Activated T-helper 1 cell treated with Interleukin-2 at 50 U/mL for 16 hours (primary cell): ENCODE data around the gene TRRAP.

Experiments
- DNase-seq: peaks from one replicate; pipeline ENCODE4 v3.0.0-alpha.2; 2020; ENCODE audit warnings: low read depth

Gene TRRAP

DNA sequence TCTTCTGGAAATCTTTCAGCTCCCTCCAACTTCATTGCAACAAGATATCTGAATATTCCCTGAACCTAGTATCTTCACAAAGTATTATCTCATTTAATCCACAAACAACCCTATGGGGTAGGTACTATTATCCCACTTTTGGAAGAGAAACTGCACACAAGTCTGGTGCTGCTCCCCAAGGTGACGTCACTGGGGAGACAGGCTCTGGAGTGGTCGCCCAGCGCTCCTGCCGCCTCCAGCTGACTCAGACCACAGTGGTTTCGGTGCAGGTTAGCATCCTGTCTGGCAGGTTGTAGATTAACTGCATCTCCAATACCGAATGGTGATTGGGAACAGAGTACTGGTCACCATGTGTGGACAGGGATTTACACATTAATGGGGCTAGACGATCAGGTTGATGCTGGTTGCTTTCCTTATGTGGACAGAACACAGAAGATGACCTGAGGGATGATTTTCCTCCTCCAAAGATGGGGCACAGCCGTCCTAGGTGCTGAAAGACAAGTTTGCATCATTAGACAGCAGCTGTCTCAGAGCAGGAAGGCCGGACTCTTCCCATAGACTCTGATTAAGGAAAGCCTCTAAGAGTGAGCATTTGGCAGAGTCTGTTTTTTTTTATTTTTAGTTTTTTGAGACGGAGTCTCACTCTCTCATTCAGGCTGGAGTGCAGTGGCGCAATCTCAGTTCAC is 128.6 kb downstream of the TRRAP start:
- DNase-seq = no peak

DNA sequence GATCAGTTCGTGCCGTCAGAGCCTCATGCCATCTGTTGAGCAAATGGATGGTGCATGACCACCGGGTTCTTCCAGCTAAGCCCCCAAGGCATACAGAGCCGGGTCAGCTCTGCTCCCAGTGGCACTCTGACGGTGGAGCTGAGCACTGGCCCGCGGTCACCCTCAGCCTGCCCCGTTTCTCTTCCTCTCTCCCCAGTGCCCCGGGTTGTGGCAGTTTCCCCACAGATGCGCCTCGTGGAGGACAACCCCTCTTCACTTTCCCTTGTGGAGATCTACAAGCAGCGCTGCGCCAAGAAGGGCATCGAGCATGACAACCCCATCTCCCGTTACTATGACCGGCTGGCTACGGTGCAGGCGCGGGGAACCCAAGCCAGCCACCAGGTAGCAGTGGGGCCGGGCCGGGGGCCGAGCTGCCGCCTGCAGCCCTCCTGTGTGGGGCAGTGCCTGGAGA is 129.9 kb downstream of the TRRAP start:
- DNase-seq = no peak

DNA sequence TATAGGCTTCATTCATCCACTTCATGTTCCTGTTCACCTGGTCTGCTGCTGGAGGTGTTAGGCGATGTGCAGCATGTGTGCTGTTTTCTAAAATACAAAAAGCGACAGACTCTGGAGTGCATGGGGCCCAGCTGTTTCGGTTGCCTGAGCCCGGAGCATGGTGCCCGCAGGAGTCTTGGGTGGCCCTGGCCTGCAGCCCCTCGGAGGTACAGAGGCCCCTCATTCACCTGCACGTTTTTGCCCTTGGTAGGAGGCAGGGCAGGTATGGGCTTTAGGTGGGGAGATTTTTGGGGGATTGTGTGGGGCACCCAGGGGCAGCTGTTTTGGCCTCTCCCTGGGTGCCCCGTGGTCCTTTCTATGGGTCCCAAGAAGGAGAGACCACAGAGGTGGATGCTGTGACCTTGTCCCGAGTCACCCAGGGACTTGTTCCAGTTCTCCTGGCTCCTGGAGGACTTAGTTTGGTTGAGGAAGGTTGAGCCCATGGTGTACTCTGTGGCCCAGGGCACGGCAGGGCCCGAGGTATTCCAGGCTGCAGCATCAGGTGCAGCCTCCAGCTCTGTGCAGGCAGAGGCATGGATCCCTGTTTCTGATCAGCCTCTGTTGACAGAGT is 130.7 kb downstream of the TRRAP start:
- DNase-seq = no peak

DNA sequence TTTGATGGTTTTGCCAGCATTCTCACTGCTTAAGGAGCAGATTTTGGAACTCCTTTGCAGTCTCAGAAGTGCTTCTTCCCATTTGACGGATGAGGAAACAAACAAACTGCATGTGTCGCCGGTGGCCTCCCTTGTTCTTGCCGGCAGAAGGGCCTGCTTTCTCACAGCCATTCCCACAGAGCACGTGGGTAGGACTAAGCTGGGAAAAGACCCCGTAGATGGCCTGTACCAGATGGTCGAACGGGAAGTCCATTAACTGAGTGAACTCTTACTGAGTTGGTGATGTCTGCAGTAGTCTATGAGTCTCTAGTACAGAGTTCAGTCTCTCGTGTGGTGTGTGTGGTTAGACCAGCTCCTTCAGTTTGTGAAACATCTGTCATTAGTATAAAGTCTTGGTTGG is 131.9 kb downstream of the TRRAP start:
- no peak for DNase-seq

DNA sequence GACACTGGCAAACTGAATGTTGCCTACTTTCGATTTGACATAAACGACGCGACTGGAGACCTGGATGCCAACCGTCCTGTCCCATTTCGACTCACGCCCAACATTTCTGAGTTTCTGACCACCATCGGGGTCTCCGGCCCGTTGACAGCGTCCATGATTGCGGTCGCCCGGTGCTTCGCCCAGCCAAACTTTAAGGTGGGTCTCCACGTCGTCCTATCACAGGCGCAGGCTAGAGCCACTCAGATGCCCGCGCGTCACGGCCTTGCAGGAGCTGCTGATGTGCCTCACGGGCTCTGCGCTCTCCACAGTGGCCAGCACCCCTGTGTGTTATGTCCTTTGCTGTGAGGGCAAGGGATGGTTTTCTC is 133.0 kb downstream of the TRRAP start:
- no peak for DNase-seq

DNA sequence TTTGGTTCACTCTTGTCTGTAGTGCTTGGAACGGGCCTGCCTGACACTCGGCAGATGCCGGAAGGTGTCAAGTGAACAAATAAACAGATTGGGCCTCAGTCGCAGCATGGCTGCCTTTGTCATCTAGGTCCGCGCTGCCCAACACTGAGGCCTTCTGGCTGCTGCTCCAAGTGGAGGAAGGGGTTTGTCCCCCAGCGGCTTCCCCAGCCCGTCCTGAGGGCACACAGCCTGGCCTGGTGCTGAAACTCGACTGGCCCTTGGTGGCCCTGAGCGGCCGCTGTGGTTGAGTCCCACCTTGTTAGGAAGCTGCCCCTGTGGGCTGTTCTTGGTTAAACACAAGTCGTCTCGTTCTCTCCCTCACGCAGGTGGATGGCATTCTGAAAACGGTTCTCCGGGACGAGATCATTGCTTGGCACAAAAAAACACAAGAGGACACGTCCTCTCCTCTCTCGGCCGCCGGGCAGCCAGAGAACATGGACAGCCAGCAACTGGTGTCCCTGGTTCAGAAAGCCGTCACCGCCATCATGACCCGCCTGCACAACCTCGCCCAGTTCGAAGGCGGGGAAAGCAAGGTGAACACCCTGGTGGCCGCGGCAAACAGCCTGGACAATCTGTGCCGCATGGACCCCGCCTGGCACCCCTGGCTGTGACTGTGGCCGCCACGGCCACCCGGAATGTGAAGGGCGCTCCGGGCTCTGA is 133.5 kb downstream of the TRRAP start:
- no peak for DNase-seq

DNA sequence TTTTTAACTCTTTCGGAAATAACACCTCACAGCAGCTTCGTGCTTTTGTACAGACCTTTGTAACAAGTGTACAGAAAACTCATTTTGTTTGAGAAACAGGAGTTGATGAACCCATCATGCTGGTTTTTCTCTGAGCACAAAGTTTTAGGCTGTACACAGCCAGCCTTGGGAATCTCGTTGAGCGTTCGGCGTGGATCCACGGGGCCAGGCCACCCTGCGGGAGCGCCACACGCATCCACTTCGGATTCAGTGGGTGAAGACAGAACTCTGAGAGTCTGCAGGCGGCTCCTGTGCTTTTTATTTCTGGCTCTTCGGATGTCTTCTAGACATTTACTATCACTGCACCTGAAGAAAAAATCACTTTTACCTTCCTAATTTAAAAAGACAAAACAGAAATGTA is 134.4 kb downstream of the TRRAP start:
- no peak for DNase-seq

DNA sequence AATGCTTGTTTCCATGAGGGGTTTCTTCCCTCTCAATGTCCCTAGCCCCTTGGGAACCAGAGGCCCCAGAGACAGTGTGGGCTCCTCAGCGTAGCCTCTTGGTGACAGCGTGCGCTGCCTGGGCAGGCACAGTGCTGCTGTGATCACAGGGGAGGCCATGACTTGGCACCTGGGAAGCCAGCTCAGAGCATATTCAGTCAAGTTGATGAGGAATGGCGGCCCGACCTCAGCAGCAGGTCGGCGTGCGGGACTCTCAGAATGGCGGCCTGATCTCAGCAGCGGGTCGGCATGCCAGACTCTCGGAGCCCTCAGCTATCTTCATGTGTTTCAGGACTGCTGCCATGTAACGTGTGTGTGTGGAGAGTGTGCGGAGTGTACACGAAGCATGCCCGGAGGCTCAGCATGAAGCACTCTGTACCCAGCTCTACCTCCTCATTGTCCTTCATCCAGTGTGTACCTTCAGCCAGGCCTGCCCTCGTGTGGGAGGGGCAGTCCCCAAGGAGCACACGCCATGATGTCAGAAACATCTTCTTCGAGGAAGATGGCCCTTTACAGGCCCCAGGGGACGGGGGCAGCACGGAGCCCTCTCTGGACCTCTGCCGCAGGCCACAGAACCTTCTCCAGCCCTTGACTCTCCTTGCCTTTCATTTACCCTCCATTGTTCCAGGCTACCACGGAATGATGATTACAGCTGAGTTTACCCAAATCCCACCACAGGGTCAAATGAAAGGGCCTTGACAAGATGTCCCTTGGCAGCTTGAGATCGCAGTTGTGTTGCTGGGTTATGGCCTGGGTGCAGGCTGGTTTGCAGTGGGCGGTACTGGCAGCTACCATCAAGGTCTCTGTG is 135.2 kb downstream of the TRRAP start:
- DNase-seq = no peak

DNA sequence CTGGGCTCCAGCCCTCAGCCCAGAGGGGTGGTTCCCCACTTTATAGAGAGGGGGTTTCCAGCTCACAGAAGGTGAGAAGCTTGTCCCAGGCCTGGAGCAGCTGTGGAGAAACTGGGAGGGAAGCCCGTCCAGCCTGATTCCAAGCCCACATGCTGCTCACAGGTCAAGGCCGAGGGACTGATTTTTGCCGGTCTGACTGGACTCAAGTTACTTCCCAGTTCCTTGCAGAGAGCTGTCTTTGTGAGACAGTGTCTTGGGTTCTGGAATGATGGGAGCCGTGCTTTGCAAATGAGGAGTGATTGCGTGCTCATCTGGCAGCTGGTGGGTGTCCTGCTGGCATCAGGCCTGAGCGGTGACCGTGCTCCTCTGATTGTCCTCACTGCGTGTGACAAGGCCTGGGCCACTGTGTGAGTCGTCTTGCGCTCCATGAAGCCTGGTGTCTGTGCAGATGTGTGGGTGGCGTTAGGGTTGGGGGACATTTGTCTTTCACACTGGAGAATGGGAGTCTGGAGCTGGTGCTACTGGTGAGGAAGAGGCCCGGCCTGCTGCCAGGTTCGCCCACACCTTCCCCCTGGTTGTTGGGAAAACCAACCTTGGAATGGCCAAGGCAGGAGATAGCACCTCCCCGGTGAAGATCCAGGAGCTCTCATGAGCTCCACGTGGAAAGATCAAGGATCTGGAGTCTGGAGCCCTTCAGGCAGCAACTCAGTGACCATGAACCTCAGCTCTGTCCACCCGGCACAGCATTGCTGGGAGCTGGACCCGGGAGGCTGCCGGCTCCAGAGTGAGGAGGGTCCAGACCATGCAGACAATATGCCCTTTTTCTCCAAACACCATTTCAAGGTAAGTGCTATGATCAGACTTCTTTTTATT is 136.0 kb downstream of the TRRAP start:
- no peak for DNase-seq

DNA sequence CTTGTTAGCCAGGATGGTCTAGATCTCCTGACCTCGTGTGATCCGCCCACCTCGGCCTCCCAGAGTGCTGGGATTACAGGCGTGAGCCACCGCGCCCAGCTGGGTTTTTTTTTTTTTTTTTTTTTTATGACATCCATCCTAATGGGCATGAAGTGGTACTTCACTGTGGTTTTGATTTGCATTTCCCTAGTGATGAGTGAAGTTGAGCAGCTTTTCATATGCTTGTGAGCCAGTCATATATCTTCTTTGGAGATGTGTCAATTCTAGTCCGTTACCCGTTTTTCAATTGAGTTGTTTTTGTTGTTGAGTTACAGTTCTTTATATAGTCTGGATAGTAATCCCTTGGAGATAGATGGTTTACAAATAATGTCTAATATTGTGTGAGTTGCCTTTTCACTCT is 137.9 kb downstream of the TRRAP start:
- DNase-seq = no peak

DNA sequence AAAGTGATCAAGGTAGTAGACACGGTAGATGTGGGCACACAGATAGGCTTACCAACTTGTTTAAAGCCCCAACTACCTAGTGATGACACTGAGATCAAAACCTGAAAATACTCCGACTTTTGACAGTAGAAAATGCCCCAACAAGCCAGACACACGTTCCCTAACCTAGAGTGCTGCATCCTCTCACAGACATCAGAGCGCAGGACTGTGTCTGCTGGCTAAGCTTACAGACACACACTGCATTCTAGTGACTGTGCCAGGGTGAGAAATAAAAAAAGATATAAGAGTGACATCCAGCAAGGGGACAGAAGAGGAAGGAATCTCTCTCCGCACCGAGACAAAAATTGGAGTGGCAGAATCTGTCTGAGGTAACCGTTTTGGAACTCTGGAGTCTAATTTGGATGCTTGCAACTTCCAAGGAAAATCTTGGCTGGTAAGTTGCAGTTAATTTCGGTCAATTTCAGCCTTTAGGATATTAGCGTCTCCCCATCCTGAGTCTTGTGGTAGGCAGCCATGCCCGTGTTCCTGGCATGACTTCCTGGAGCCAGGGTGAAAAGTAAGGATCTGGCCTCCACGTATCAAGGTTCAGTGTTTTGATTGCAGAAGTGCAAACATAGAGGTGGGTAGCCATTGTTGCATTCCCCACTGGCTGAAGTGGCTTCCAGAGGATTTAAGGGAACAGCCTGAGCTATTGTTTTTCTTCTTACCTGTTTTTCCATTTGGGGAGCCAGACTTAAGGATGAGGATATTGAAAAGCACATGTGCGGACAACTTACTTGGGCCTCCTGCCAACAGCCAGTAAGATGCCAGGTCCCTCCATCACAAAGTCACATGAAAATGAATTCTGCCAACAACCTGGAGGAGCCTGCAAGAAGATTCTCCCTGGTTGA is 141.4 kb downstream of the TRRAP start:
- no peak for DNase-seq

DNA sequence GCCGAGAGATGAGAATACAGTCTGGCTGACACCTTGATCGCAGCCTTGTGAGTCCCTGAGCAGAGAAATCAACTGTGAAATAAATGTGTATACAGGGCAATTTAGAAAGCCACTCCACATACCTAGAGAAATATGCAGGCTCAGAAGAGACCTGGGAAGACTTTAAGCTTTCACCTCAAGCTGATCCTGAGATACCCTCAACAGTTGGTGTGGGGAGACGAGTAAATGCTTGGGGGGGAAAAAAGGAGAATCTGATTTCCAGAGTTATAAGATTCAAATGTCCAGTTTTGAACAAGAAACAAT is 142.0 kb downstream of the TRRAP start:
- DNase-seq = no peak

DNA sequence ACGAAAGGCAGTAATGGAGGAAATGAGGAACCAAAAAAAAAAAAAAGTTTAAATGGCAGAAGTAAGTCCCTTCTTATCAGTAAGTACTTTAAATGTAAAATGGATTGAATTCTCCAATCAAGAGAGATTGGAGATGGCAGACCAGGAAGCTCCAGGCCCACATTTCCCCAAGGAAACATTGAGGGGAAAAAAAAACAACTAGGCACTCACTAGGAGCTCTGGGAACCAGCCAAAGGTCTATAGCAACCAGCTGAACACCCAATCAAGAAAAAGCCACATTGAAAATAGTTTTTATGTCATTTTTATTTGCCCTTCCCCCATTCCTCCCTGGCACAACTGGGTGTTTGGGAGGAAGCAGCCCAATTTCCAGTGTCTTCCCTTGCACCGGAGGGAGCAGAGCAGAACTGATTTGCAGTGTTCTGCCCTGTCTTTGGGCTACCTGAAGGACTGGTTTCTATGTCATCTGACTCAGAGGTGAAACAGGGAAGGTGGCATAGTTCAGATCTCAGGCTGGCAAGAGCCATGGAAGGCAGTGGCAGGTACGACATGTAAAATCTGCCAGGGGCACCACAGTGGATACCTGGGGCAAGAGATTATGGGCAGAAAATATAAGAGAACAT is 143.7 kb downstream of the TRRAP start:
- no peak for DNase-seq

DNA sequence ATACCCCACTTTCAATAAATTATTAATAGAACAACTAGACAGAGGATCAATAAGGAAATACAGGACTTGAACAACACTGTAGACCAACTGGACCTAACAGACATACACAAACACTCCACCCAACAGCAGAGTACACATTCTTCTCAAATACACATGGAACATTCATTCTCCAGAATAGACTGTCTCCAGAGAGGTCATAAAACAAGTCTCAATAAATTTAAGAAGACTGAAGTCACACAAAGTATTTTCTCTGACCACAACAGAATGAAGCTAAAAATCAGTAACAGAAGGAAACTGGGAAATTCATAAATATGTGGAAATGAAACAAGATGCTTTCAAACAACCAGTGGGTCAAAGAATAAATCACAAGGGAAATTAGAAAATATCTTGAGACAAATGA is 145.7 kb downstream of the TRRAP start:
- no peak for DNase-seq

DNA sequence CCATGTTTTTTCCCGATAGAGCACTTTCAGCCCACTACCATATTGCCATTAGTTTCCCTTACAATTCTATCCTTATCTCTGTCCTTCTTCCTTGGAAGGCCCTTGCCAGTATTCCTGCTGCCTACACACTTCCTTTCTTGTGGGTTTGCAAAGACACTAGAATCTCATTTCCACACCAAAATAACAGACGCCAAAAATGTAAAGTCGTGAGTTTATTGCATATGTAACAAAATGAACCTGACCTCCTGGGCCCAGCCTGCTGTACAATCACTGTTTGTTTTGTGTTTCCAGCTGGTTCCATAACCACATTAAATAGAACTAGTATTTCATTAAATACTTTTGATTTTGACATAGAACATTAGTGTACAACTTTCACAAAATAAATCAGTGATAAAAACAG is 148.9 kb downstream of the TRRAP start:
- no peak for DNase-seq

DNA sequence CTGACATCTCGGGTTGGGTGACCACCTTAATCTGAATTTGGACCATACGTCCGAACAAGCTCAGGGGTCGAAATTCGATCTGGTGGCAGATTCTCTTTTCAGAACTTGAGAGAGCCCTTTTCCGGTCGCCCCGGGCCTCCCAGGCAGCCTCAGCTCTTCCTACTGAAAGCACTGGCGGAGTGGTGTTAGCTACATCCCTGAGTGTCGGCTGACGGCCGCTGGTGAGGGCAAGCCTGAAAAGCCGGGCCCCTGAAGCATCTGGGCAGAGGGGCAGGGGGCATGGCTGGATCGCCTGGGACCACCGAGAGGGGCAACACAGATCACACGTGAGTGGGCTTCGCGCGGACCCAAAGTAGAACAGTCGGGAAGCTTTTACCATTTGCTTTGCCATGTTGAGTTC is 149.5 kb downstream of the TRRAP start:
- no peak for DNase-seq

DNA sequence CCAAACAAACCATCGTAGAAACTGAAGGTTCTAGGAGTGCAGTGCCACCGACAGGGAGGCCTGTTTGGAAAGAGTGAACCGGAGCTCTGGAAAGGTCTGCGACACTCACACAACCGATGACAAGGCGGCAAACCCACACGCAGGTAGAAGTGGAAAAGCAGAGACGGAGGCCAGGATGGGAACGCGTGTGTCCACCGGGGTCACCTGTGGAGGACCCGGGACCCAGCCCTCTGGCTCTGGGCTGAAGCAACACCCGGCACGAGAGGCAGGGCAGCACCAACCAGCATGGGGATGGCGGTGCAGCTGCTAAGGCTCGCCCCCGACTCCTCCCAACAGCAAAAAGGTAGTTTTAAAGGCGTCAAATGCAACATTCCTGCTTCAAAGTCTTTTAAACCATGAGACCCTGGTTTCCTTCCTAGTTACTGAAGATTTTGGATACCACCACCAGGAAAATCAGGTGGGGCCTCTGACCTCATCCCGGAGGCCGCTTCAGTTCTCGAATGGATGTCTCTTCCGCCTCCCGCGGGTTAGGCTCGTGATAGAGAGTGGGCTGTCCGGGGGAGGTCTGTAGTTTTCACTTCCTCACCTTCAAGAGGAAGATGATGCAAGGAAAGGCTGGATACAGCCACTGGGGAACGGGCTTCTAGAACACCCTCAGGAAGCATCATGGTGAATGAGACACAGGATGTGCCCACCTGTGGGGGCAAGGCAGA is 150.1 kb downstream of the TRRAP start:
- no peak for DNase-seq

DNA sequence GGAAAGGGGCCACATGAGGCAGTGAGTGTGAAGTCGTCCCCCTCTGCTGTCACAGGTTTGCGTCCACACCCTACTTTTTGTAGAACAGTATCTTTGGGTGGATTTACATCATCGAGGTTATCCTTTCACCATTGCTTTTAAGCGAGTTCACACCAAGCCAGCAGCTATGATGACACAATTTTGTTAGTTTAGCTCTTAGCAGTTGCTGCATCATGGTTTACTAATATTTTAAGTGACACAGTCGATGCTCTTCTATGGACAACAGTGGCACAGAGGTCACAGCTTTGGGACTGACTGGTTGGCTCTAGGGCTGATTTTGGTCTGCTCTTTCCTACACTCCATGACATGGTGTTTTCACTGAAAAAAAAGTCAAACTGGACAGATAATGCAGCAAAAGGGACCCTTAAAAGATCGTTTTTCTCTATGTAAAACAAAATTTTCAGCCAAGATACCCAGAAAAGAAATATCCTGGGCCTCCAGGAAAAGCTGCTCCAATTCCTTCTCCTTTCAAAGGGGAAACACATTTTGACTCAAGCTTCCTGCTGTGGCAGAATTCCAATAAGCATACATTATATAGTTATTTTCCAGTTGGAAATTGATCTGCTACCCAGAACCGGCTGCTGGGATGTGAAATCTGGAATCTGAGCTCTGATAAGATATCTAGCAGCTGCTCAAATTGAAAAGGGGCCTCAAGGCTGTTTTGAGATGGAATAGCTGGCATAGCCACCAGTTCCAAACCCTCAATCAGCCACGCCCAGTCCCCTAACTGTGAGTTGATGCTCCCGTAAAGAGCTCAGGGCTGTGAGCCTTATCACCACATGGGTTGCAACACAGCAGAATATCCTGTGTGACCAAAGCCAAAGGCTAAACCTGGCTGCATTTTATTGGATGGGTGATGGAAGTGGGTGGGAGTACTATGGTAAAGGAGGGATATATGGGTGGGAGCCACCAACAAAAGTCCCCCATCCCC is 151.4 kb downstream of the TRRAP start:
- DNase-seq = no peak

DNA sequence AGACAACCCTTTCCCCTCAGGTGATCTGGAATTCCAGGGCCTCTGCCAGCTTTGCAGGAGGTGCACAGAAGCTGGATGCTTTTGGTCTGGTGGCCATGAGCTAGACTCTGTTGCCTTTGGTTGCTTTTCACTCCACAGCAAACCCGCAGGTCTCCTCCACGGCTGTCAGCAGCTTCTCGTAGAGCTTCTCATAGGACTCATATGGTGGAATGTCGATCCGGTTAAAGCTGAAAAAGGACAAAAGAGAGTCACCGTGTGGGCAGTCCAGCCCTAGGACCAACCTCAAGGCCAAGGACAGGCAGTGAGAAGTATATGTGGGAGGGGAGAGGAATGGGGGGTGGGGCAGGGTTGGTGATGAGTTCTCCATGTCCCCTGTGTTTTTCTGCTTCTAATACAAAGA is 152.1 kb downstream of the TRRAP start:
- no peak for DNase-seq
